Testis (tissue), 2 donors: ENCODE results near the gene PTPN3.

ENCODE experiments used
- POLR2A ChIP-seq: fragments of 450-650 bp; IDR thresholded peaks from one replicate; pipeline ENCODE4 v1.6.1; 2017; ENCODE audit warnings: antibody characterized with exemption, mild to moderate bottlenecking, moderate library complexity
- TF ChIP-seq, protein P1 (sequence below), 3 experiments: fragments of 450-650 bp in 2 of 3; fragments of 200-600 bp in 1 of 3; sonication (generic) in 1 of 3; IDR thresholded peaks; one replicate each; pipeline ENCODE4 v1.5.1; 2016 to 2019; ENCODE audit warnings: antibody characterized with exemption in 3 of 3, mild to moderate bottlenecking in 2 of 3, moderate library complexity in 1 of 3

GRCh38 chr9:109469646-109470358 is 28.3 kb downstream of the PTPN3 start:
- TF ChIP-seq, protein P1, sequence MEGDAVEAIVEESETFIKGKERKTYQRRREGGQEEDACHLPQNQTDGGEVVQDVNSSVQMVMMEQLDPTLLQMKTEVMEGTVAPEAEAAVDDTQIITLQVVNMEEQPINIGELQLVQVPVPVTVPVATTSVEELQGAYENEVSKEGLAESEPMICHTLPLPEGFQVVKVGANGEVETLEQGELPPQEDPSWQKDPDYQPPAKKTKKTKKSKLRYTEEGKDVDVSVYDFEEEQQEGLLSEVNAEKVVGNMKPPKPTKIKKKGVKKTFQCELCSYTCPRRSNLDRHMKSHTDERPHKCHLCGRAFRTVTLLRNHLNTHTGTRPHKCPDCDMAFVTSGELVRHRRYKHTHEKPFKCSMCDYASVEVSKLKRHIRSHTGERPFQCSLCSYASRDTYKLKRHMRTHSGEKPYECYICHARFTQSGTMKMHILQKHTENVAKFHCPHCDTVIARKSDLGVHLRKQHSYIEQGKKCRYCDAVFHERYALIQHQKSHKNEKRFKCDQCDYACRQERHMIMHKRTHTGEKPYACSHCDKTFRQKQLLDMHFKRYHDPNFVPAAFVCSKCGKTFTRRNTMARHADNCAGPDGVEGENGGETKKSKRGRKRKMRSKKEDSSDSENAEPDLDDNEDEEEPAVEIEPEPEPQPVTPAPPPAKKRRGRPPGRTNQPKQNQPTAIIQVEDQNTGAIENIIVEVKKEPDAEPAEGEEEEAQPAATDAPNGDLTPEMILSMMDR (IDR thresholded peaks at IDR 0.05): peak in 2 of 3 experiments; percentile 68 to 77
- TF ChIP-seq POLR2A: no peak
